Measurements from ENCODE around the gene SETD4. TPM values are rescaled to one million over a fixed set of nuclear protein-coding genes. Genes with fewer than 3 reads are reported as not detected.

The SETD4 gene
- total RNA-seq, 4 donors from 2014 or later = 12.6 to 22.7 (median 16.8) TPM

GRCh38 chr21:36044056-36044455, 16.3 kb downstream of the SETD4 start:
- no peak for DNase-seq (ENCODE audit: low spot score)
- TF ChIP-seq CTCF (IDR thresholded peaks at IDR 0.05) = no peak
- no peak for ATAC-seq (ENCODE audit: low FRiP score)

GRCh38 chr21:36041910-36042309, 18.4 kb downstream of the SETD4 start:
- no peak for ATAC-seq (ENCODE audit: low FRiP score)
- no peak for TF ChIP-seq CTCF (IDR thresholded peaks at IDR 0.05)
- no peak for DNase-seq (ENCODE audit: low spot score)

- no peak for TF ChIP-seq CTCF (IDR thresholded peaks at IDR 0.05)
- ATAC-seq (ENCODE audit: low FRiP score) (no peak), DNase-seq (ENCODE audit: low spot score) (no peak)
Observed at GRCh38 chr21:36040389-36040788, 19.9 kb downstream of the SETD4 start.

- ATAC-seq (ENCODE audit: low FRiP score) = no peak
- no peak for DNase-seq (ENCODE audit: low spot score)
- TF ChIP-seq CTCF (IDR thresholded peaks at IDR 0.05) = no peak
Observed at GRCh38 chr21:36039861-36040260, 20.5 kb downstream of the SETD4 start.

GRCh38 chr21:36038701-36039497, 21.4 kb downstream of the SETD4 start:
- DNase-seq (ENCODE audit: low spot score) (no peak), ATAC-seq (ENCODE audit: low FRiP score) (no peak)
- no peak for TF ChIP-seq CTCF (IDR thresholded peaks at IDR 0.05)

- ATAC-seq (ENCODE audit: low FRiP score) (no peak), DNase-seq (ENCODE audit: low spot score) (no peak)
- TF ChIP-seq CTCF (IDR thresholded peaks at IDR 0.05) = no peak
Observed at GRCh38 chr21:36035381-36035791, 24.9 kb downstream of the SETD4 start.
